H7 (cell line): ENCODE data around the gene IQSEC3. TPM values are rescaled to one million over a fixed set of nuclear protein-coding genes. Genes with fewer than 3 reads are reported as not detected.
"Not testable (repeated sequence)": the region's sequence is repeated elsewhere in the genome, so short reads cannot be mapped to it uniquely, and the experiment has no call there.

Source experiments
- DNase-seq: peaks from one replicate; pipeline ENCODE4 v3.0.0; 2012
- H3K27me3 ChIP-seq: 2 replicates; pipeline ENCODE4 v1.6.0; 2011; ENCODE audit warnings: mild to moderate bottlenecking, low read length; ENCODE audit not compliant: control insufficient read depth, insufficient read depth
- H3K36me3 ChIP-seq: replicated peaks from 2 replicates; pipeline ENCODE4 v1.5.1; 2011; ENCODE audit warnings: low read length; ENCODE audit not compliant: control insufficient read depth, insufficient read depth
- H3K4me3 ChIP-seq: 2 replicates; pipeline ENCODE4 v1.5.1; 2011; ENCODE audit warnings: low read depth, mild to moderate bottlenecking, control low read depth, low read length, moderate library complexity; ENCODE audit not compliant: insufficient read depth
- total RNA-seq: library from RNA; depleted of rRNA; stranded (reverse); fragments of >200 nt; shearing (Covaris generic); gene quantifications from 2 replicates; pipeline ENCODE4 v1.2.3, GENCODE V29; 2014

IQSEC3 gene
- total RNA-seq, 1 experiment from 2014 or later = 0.45 TPM

- H3K36me3 ChIP-seq = no peaks in the 10 kb centered on the region
- H3K4me3 ChIP-seq = no peak overlapping the region
- DNase-seq = no peak
- H3K27me3 ChIP-seq = no peaks in the 10 kb centered on the region
Measured at GRCh38 chr12:121647-122046, 55.1 kb downstream of the IQSEC3 start.

- H3K27me3 ChIP-seq = no peaks in the 10 kb centered on the region
- DNase-seq = no peak
- H3K4me3 ChIP-seq = no peak overlapping the region
- no peaks in the 10 kb centered on the region for H3K36me3 ChIP-seq
Measured at GRCh38 chr12:125075-125474, 58.5 kb downstream of the IQSEC3 start.

GRCh38 chr12:125566-125965 lies 59.0 kb downstream of the IQSEC3 start:
- Histone ChIP-seq H3K4me3 (no peak overlapping the region), H3K27me3 (no peaks in the 10 kb centered on the region), H3K36me3 (no peaks in the 10 kb centered on the region)
- peak; percentile 57 for DNase-seq

- H3K4me3 ChIP-seq = no peak overlapping the region
- no peak for DNase-seq
- no peaks in the 10 kb centered on the region for H3K27me3 ChIP-seq
- H3K36me3 ChIP-seq = no peaks in the 10 kb centered on the region
Measured at GRCh38 chr12:128079-128478, 61.5 kb downstream of the IQSEC3 start.

GRCh38 chr12:129001-129400 lies 62.4 kb downstream of the IQSEC3 start:
- H3K4me3 ChIP-seq = no peak overlapping the region

GRCh38 chr12:130519-130918 lies 64.0 kb downstream of the IQSEC3 start:
- no peak for DNase-seq
- no peaks in the 10 kb centered on the region for H3K36me3 ChIP-seq
- no peaks in the 10 kb centered on the region for H3K27me3 ChIP-seq
- H3K4me3 ChIP-seq = no peak overlapping the region

More at GRCh38 chr12:129001-129400, 62.4 kb downstream of the IQSEC3 start:
- Histone ChIP-seq H3K36me3 (no peaks in the 10 kb centered on the region), H3K27me3 (no peaks in the 10 kb centered on the region)
- no peak for DNase-seq

GRCh38 chr12:131008-131407 lies 64.4 kb downstream of the IQSEC3 start:
- no peak for DNase-seq
- no peaks in the 10 kb centered on the region for H3K27me3 ChIP-seq
- no peaks in the 10 kb centered on the region for H3K36me3 ChIP-seq
- H3K4me3 ChIP-seq = no peak overlapping the region

GRCh38 chr12:131732-132495 lies 65.3 kb downstream of the IQSEC3 start:
- DNase-seq = no peak
- Histone ChIP-seq H3K4me3 (no peak overlapping the region), H3K36me3 (no peaks in the 10 kb centered on the region), H3K27me3 (no peaks in the 10 kb centered on the region)

GRCh38 chr12:133616-134232 lies 67.2 kb downstream of the IQSEC3 start:
- not testable (repeated sequence) for H3K36me3 ChIP-seq, DNase-seq, H3K4me3 ChIP-seq, H3K27me3 ChIP-seq

GRCh38 chr12:135138-135537 lies 68.6 kb downstream of the IQSEC3 start:
- Histone ChIP-seq H3K27me3 (peaks cover 12% of the 10 kb centered on the region), H3K36me3 (no peaks in the 10 kb centered on the region)
- no peak for DNase-seq

GRCh38 chr12:138171-138897 lies 71.8 kb downstream of the IQSEC3 start:
- Histone ChIP-seq H3K27me3 (peaks cover 17% of the 10 kb centered on the region), H3K4me3 (no peak overlapping the region), H3K36me3 (no peaks in the 10 kb centered on the region)
- DNase-seq = no peak

More at GRCh38 chr12:135138-135537, 68.6 kb downstream of the IQSEC3 start:
- H3K4me3 ChIP-seq = no peak overlapping the region

- peak overlapping the region; percentile 10; the same call in 1 of the 2 replicates for H3K4me3 ChIP-seq
- H3K36me3 ChIP-seq = no peaks in the 10 kb centered on the region
- peak; percentile 82 for DNase-seq
- peaks cover 17% of the 10 kb centered on the region for H3K27me3 ChIP-seq
Measured at GRCh38 chr12:138898-139534, 72.4 kb downstream of the IQSEC3 start.

GRCh38 chr12:139585-139984 lies 73.0 kb downstream of the IQSEC3 start:
- Histone ChIP-seq H3K4me3 (peak overlapping the region; percentile 8; the same call in 1 of the 2 replicates), H3K36me3 (no peaks in the 10 kb centered on the region), H3K27me3 (peaks cover 17% of the 10 kb centered on the region)
- peak; percentile 84 for DNase-seq

- DNase-seq = no peak
- no peak overlapping the region; the same call in 1 of the 2 replicates for H3K4me3 ChIP-seq
Measured at GRCh38 chr12:140162-140561, 73.6 kb downstream of the IQSEC3 start.

More at GRCh38 chr12:140162-140561, 73.6 kb downstream of the IQSEC3 start:
- Histone ChIP-seq H3K27me3 (peaks cover 17% of the 10 kb centered on the region), H3K36me3 (no peaks in the 10 kb centered on the region)
